Skeletal muscle tissue (tissue), 4 donors: ENCODE measurements around the gene ZNF593. TPM values are rescaled to one million over a fixed set of nuclear protein-coding genes. Genes with fewer than 3 reads are reported as not detected.

ENCODE experiments used
- H3K27ac ChIP-seq: one replicate; pipeline ENCODE4 v1.7.0; 2013; ENCODE audit warnings: mild to moderate bottlenecking, low read depth, low read length, inconsistent platforms
- H3K27me3 ChIP-seq, 3 donors: one replicate each; pipeline ENCODE4 v1.7.0; 2013; ENCODE audit warnings: low read length in 3 of 3; ENCODE audit not compliant: control insufficient read depth in 3 of 3, insufficient read depth in 3 of 3
- H3K36me3 ChIP-seq, 3 donors: one replicate each; pipeline ENCODE4 v1.7.0; 2013; ENCODE audit warnings: low read length in 3 of 3; ENCODE audit not compliant: control insufficient read depth in 3 of 3, insufficient read depth in 3 of 3
- H3K4me1 ChIP-seq, 3 donors: one replicate each; pipeline ENCODE4 v1.7.0; 2013; ENCODE audit warnings: low read length in 3 of 3, mild to moderate bottlenecking in 3 of 3; ENCODE audit not compliant: control insufficient read depth in 3 of 3, insufficient read depth in 3 of 3
- H3K4me3 ChIP-seq, 3 donors: one replicate each; pipeline ENCODE4 v1.7.0; 2013; ENCODE audit warnings: low read length in 3 of 3
- H3K9ac ChIP-seq, 3 donors: one replicate each; pipeline ENCODE4 v1.7.0; 2013; ENCODE audit warnings: low read length in 3 of 3, mild to moderate bottlenecking in 3 of 3, moderate library complexity in 2 of 3, low read depth in 1 of 3
- H3K9me3 ChIP-seq, 3 donors: one replicate each; pipeline ENCODE4 v1.7.0; 2013; ENCODE audit warnings: low read length in 3 of 3; ENCODE audit not compliant: control insufficient read depth in 3 of 3
- total RNA-seq: library from RNA; depleted of rRNA; stranded (reverse); fragments of >200 nt; gene quantifications from one replicate; pipeline ENCODE4 v1.2.3, GENCODE V29; 2014
- donor health status: Osteomylitis.

The ZNF593 gene
- total RNA-seq, 1 donor from 2014 or later, result 21.9 TPM

- H3K27ac ChIP-seq, result no peak overlapping the region
- H3K9ac ChIP-seq, result no peak overlapping the region
- H3K4me3 ChIP-seq, result no peak overlapping the region
- no peaks in the 10 kb centered on the region for H3K36me3 ChIP-seq
- H3K4me1 ChIP-seq, result peaks cover 0 to 4% (median 3%) of the 10 kb centered on the region in 3 donors
- peaks cover 0 to 2% (median 0%) of the 10 kb centered on the region in 3 donors for H3K27me3 ChIP-seq
- no peaks in the 10 kb centered on the region for H3K9me3 ChIP-seq
Measured at GRCh38 chr1:26197301-26197700, 27.6 kb downstream of the ZNF593 start.

GRCh38 chr1:26197813-26198212 is 28.1 kb downstream of the ZNF593 start:
- no peaks in the 10 kb centered on the region for H3K36me3 ChIP-seq
- H3K27me3 ChIP-seq, result peaks cover 0 to 2% (median 0%) of the 10 kb centered on the region in 3 donors
- no peak overlapping the region for H3K4me3 ChIP-seq
- no peaks in the 10 kb centered on the region for H3K9me3 ChIP-seq
- no peak overlapping the region for H3K9ac ChIP-seq
- no peak overlapping the region for H3K27ac ChIP-seq
- peaks cover 0 to 4% (median 3%) of the 10 kb centered on the region in 3 donors for H3K4me1 ChIP-seq

DNA sequence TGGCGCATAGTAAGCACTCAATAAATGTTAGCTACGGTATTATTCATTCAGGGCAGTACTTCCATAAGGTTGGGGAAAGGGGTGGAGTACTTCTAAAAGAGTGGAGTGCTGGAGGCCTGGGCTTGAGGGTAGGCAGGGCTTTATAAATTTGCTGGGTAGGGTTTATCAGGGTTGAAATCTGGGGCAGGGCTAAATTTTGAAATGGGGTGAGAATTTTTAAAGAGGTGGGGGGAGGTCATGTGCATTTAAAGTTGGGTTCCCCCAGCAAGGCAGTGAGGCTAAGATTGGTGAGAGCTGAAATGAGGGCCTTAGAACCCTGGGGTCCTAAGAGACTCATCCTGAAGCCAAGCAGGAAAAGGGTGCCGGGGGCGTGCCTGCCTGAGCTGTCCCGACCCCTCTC is 30.7 kb downstream of the ZNF593 start:
- Histone ChIP-seq H3K9me3 (no peaks in the 10 kb centered on the region), H3K9ac (no peak overlapping the region), H3K27ac (no peak overlapping the region), H3K27me3 (peaks cover 0 to 2% (median 0%) of the 10 kb centered on the region in 3 donors), H3K36me3 (no peaks in the 10 kb centered on the region), H3K4me3 (no peak overlapping the region), H3K4me1 (peaks cover 0 to 4% (median 3%) of the 10 kb centered on the region in 3 donors)

DNA sequence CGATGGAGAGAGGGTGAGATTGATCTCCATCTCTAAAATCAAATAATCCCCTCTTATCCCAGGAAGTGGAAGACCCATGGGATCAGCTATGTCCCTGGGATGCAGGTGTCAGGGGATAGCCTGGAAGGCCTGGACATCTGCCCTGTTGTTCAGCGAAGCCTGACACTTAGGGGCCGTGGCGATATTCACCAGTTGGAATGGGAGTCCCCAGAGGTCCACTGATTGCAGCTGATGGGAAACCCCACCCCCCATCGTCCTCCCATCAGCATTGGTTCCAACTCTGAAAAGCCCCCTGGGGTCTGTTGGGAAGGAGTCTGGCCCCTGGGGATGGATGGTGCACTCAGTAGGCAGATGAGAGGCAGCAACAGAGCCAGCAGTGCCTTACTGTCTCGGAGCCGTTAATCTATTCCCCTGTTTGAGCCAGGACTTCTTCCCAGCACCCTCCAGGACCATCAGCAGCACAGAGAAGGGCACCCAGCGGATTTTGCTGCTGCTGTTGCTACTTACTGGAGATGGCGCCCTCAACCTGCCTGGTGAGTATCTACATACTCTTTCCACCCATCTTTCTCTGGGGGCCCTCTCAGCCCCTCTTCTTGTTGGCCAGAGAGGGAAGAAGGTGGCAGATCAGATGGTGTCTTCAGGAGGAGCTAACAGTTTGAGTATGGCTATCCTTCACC is 34.1 kb downstream of the ZNF593 start:
- peaks cover 0 to 4% (median 3%) of the 10 kb centered on the region in 3 donors for H3K4me1 ChIP-seq
- peaks cover 0 to 2% (median 0%) of the 10 kb centered on the region in 3 donors for H3K27me3 ChIP-seq
- H3K27ac ChIP-seq, result no peak overlapping the region
- no peaks in the 10 kb centered on the region for H3K9me3 ChIP-seq
- H3K4me3 ChIP-seq, result no peak overlapping the region
- no peaks in the 10 kb centered on the region for H3K36me3 ChIP-seq
- no peak overlapping the region for H3K9ac ChIP-seq

DNA sequence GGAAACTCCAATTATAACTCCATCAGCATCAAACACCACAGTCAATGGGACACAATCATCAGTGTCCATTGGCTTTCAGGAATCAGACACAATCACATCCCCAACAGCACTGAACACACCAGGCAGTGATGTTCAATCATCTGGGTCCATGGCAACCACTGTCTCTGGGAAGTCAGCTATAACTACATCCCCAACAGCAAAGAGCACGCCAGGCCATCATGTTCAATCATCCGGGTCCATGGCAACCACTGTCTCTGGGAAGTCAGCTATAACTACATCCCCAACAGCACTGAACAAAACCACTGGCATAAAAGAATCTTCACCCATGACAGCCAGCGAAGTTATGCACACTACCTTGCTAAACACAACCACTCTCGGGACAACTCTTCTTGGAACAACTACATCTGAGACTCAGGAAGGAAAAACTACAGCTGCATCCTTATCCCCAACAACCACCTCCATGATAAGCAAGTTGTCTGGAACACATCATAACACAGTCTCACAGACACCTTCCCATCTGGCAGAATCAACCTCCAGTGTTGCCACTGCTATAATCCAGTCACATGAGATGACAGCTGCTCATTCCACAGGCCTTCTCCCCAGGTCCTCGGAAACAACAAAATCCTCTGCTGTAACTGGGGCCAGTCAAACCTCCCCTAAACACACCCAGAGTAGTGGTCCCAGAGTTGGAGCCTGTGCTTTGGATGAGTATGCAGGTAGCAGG is 40.6 kb downstream of the ZNF593 start:
- Histone ChIP-seq H3K4me3 (peak overlapping the region in 1 of 3 donors; percentile 41), H3K27ac (peak overlapping the region; percentile 32), H3K4me1 (peaks cover 0 to 16% (median 7%) of the 10 kb centered on the region in 3 donors), H3K9me3 (no peaks in the 10 kb centered on the region), H3K9ac (peak overlapping the region in 1 of 3 donors; percentile 19), H3K36me3 (no peaks in the 10 kb centered on the region), H3K27me3 (no peaks in the 10 kb centered on the region)

- Histone ChIP-seq H3K9ac (no peak overlapping the region), H3K27me3 (no peaks in the 10 kb centered on the region), H3K9me3 (no peaks in the 10 kb centered on the region), H3K4me1 (peaks cover 0 to 16% (median 7%) of the 10 kb centered on the region in 3 donors), H3K27ac (no peak overlapping the region), H3K36me3 (no peaks in the 10 kb centered on the region), H3K4me3 (no peak overlapping the region)
Measured at GRCh38 chr1:26212726-26213125, 43.0 kb downstream of the ZNF593 start.

DNA sequence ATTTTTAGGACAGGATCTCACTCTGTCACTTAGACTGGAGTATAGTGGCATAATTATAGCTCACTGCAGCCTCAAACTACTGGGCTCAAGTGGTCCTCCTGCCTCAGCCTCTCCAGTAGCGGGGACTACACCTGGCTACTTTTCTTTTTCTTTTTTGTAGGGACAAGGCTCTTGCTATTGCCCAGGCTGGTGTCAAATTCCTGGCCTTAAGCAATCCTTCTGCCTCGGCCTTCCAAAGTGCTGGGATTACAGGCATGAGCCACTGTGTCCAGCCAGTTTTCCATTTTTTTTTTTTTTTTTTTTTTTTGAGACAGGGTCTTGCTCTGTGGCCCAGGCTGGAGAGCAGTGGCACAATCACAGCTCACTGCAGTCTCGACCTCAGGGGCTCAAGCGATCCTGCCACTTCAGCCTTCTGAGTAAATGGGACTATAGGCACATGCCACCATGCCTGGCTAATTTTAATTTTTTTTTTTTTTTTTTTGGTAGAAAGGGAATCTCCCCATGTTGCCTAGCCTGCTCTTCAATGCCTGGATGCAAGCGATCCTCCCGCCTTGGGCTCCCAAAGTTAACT is 43.7 kb downstream of the ZNF593 start:
- Histone ChIP-seq H3K27ac (no peak overlapping the region), H3K27me3 (no peaks in the 10 kb centered on the region), H3K9ac (no peak overlapping the region), H3K4me3 (no peak overlapping the region), H3K36me3 (no peaks in the 10 kb centered on the region), H3K4me1 (peaks cover 0 to 16% (median 7%) of the 10 kb centered on the region in 3 donors), H3K9me3 (no peaks in the 10 kb centered on the region)

GRCh38 chr1:26215246-26215645 is 45.5 kb downstream of the ZNF593 start:
- peaks cover 0 to 9% (median 7%) of the 10 kb centered on the region in 3 donors for H3K4me1 ChIP-seq
- H3K9ac ChIP-seq, result no peak overlapping the region
- no peak overlapping the region for H3K27ac ChIP-seq
- no peaks in the 10 kb centered on the region for H3K27me3 ChIP-seq
- H3K9me3 ChIP-seq, result no peaks in the 10 kb centered on the region
- no peak overlapping the region for H3K4me3 ChIP-seq
- no peaks in the 10 kb centered on the region for H3K36me3 ChIP-seq

GRCh38 chr1:26218906-26219494 is 49.3 kb downstream of the ZNF593 start:
- Histone ChIP-seq H3K4me1 (no peaks in the 10 kb centered on the region), H3K9me3 (no peaks in the 10 kb centered on the region), H3K36me3 (no peaks in the 10 kb centered on the region), H3K27ac (no peak overlapping the region), H3K9ac (no peak overlapping the region), H3K27me3 (peaks cover 0 to 4% (median 0%) of the 10 kb centered on the region in 3 donors), H3K4me3 (no peak overlapping the region)
